MG63 (cell line): Measurements from ENCODE around the gene ZNF157. TPM values are rescaled to one million over a fixed set of nuclear protein-coding genes. Genes with fewer than 3 reads are reported as not detected.

Experiments
- DNase-seq: peaks from one replicate; pipeline ENCODE4 v3.0.0-alpha.2; 2020
- H3K27me3 ChIP-seq: fragments of 250-450 bp; sonication (Bioruptor Pico); 2 replicates; pipeline ENCODE4 v1.5.1; 2020; ENCODE audit warnings: mild to moderate bottlenecking, moderate library complexity
- H3K36me3 ChIP-seq: fragments of 250-450 bp; sonication (Bioruptor Pico); 2 replicates; pipeline ENCODE4 v1.5.1; 2020; ENCODE audit warnings: mild to moderate bottlenecking, moderate library complexity
- H3K4me3 ChIP-seq: fragments of 250-450 bp; sonication (Bioruptor Pico); 2 replicates; pipeline ENCODE4 v1.5.1; 2020; ENCODE audit warnings: mild to moderate bottlenecking, moderate library complexity
- H3K9me3 ChIP-seq: fragments of 250-450 bp; sonication (Bioruptor Pico); 2 replicates; pipeline ENCODE4 v1.5.1; 2020; ENCODE audit warnings: mild to moderate bottlenecking, moderate library complexity
- total RNA-seq: library from RNA; depleted of rRNA; stranded (reverse); fragments of >200 nt; shearing (Covaris generic); gene quantifications from 2 replicates; pipeline ENCODE4 v1.2.3, GENCODE V29; 2014; ENCODE audit warnings: low replicate concordance; rRNA removed

The ZNF157 gene
- total RNA-seq, 1 experiment from 2014 or later, result not detected

- Histone ChIP-seq H3K36me3 (no peaks in the 10 kb centered on the region), H3K9me3 (no peaks in the 10 kb centered on the region), H3K4me3 (no peak overlapping the region), H3K27me3 (no peaks in the 10 kb centered on the region)
- DNase-seq, result no peak
Observed at GRCh38 chrX:47420265-47420664, 49.9 kb downstream of the ZNF157 start.

GRCh38 chrX:47420962-47421361 lies 50.6 kb downstream of the ZNF157 start:
- H3K36me3 ChIP-seq, result no peaks in the 10 kb centered on the region
- no peak for DNase-seq
- H3K4me3 ChIP-seq, result no peak overlapping the region
- H3K27me3 ChIP-seq, result no peaks in the 10 kb centered on the region
- H3K9me3 ChIP-seq, result no peaks in the 10 kb centered on the region

GRCh38 chrX:47422444-47422843 lies 52.1 kb downstream of the ZNF157 start:
- Histone ChIP-seq H3K4me3 (no peak overlapping the region), H3K36me3 (no peaks in the 10 kb centered on the region)
- no peak for DNase-seq

GRCh38 chrX:47430925-47431324 lies 60.5 kb downstream of the ZNF157 start:
- Histone ChIP-seq H3K9me3 (no peaks in the 10 kb centered on the region), H3K4me3 (no peak overlapping the region)
- DNase-seq, result no peak

More at GRCh38 chrX:47422444-47422843, 52.1 kb downstream of the ZNF157 start:
- no peaks in the 10 kb centered on the region for H3K9me3 ChIP-seq
- no peaks in the 10 kb centered on the region for H3K27me3 ChIP-seq

GRCh38 chrX:47446431-47446830 lies 76.1 kb downstream of the ZNF157 start:
- Histone ChIP-seq H3K9me3 (peaks cover 3% of the 10 kb centered on the region), H3K36me3 (peaks cover 18% of the 10 kb centered on the region), H3K27me3 (no peaks in the 10 kb centered on the region), H3K4me3 (no peak overlapping the region)
- DNase-seq, result no peak

More at GRCh38 chrX:47430925-47431324, 60.5 kb downstream of the ZNF157 start:
- H3K27me3 ChIP-seq, result no peaks in the 10 kb centered on the region
- H3K36me3 ChIP-seq, result no peaks in the 10 kb centered on the region

- H3K4me3 ChIP-seq, result no peak overlapping the region
- H3K36me3 ChIP-seq, result peaks cover 18% of the 10 kb centered on the region
- peaks cover 3% of the 10 kb centered on the region for H3K9me3 ChIP-seq
- H3K27me3 ChIP-seq, result no peaks in the 10 kb centered on the region
- DNase-seq, result no peak
Observed at GRCh38 chrX:47446971-47447370, 76.6 kb downstream of the ZNF157 start.

GRCh38 chrX:47447607-47448006 lies 77.2 kb downstream of the ZNF157 start:
- peaks cover 18% of the 10 kb centered on the region for H3K36me3 ChIP-seq
- H3K4me3 ChIP-seq, result no peak overlapping the region
- no peaks in the 10 kb centered on the region for H3K27me3 ChIP-seq
- H3K9me3 ChIP-seq, result peaks cover 3% of the 10 kb centered on the region
- no peak for DNase-seq

- no peaks in the 10 kb centered on the region for H3K27me3 ChIP-seq
- DNase-seq, result no peak
- H3K9me3 ChIP-seq, result peaks cover 3% of the 10 kb centered on the region
- H3K36me3 ChIP-seq, result peaks cover 22% of the 10 kb centered on the region
- H3K4me3 ChIP-seq, result no peak overlapping the region
Observed at GRCh38 chrX:47448165-47448806, 77.9 kb downstream of the ZNF157 start.

- H3K27me3 ChIP-seq, result no peaks in the 10 kb centered on the region
- H3K36me3 ChIP-seq, result peaks cover 23% of the 10 kb centered on the region
Observed at GRCh38 chrX:47452112-47452511, 81.7 kb downstream of the ZNF157 start.

GRCh38 chrX:47456080-47456479 lies 85.7 kb downstream of the ZNF157 start:
- no peaks in the 10 kb centered on the region for H3K9me3 ChIP-seq
- no peak overlapping the region for H3K4me3 ChIP-seq
- no peak for DNase-seq
- no peaks in the 10 kb centered on the region for H3K27me3 ChIP-seq
- peaks cover 5% of the 10 kb centered on the region for H3K36me3 ChIP-seq

More at GRCh38 chrX:47452112-47452511, 81.7 kb downstream of the ZNF157 start:
- Histone ChIP-seq H3K4me3 (no peak overlapping the region), H3K9me3 (peaks cover 3% of the 10 kb centered on the region)
- DNase-seq, result no peak

- DNase-seq, result no peak
- no peaks in the 10 kb centered on the region; the same call in 1 of the 2 replicates for H3K36me3 ChIP-seq
- no peak overlapping the region for H3K4me3 ChIP-seq
- no peaks in the 10 kb centered on the region for H3K27me3 ChIP-seq
- H3K9me3 ChIP-seq, result no peaks in the 10 kb centered on the region
Observed at GRCh38 chrX:47458528-47458927, 88.2 kb downstream of the ZNF157 start.

GRCh38 chrX:47460561-47460960 lies 90.2 kb downstream of the ZNF157 start:
- H3K36me3 ChIP-seq, result no peaks in the 10 kb centered on the region; the same call in 1 of the 2 replicates
- H3K9me3 ChIP-seq, result no peaks in the 10 kb centered on the region
- H3K27me3 ChIP-seq, result no peaks in the 10 kb centered on the region
- no peak overlapping the region for H3K4me3 ChIP-seq
- no peak for DNase-seq

Other genes with a start within 250 kb of the ZNF157 start
- 65.9 and 80.8 TPM in 2 replicates for gene NDUFB11, start 225.9 kb upstream of the ZNF157 start, total RNA-seq
- 36.9 and 46.9 TPM in 2 replicates for gene RBM10, start 225.4 kb upstream of the ZNF157 start, total RNA-seq
- gene UBA1, start 176.7 kb upstream of the ZNF157 start, total RNA-seq, result 108 and 121 TPM in 2 replicates
- gene CDK16, start 151.9 kb upstream of the ZNF157 start, total RNA-seq, result 38.2 and 71.2 TPM in 2 replicates
- gene USP11, start 137.6 kb upstream of the ZNF157 start, total RNA-seq, result 16.0 and 16.2 TPM in 2 replicates
- gene ZNF41, start 112.6 kb downstream of the ZNF157 start, total RNA-seq, result 2.4 and 4.8 TPM in 2 replicates
- gene ARAF, start 190.6 kb downstream of the ZNF157 start, total RNA-seq, result 2.0 and 9.3 TPM in 2 replicates
- 162 and 333 TPM in 2 replicates for gene TIMP1, start 211.9 kb downstream of the ZNF157 start, total RNA-seq
- 0.26 TPM in 1 of 2 replicates, not detected in the other for gene SYN1, start 249.3 kb downstream of the ZNF157 start, total RNA-seq